GM18858 (cell line): Measurements from ENCODE around the gene GNG7.
"Not testable (repeated sequence)": the region's sequence is repeated elsewhere in the genome, so short reads cannot be mapped to it uniquely, and the experiment has no call there.

ENCODE experiments used
- ATAC-seq: cut with Tn5 transposase; IDR thresholded peaks from one replicate; pipeline ENCODE4 v1.9.1; 2021; ENCODE audit not compliant: unreplicated experiment

The GNG7 gene

GRCh38 chr19:2476451-2477140, 225.9 kb downstream of the GNG7 start:
- ATAC-seq = peak; percentile 2

GRCh38 chr19:2475702-2476450, 226.6 kb downstream of the GNG7 start, which contains the start of gene GADD45B:
Gene GADD45B (plus strand): TSS chr19:2476127. CDS start chr19:2476359, 232 bp downstream.
- peak; percentile 33 for ATAC-seq

GRCh38 chr19:2475018-2475701, 227.3 kb downstream of the GNG7 start:
- no peak for ATAC-seq

- no peak for ATAC-seq
Observed at GRCh38 chr19:2474232-2475017, 228.1 kb downstream of the GNG7 start.

- not testable (repeated sequence) for ATAC-seq
Observed at GRCh38 chr19:2469915-2470200, 232.6 kb downstream of the GNG7 start.

GRCh38 chr19:2469102-2469914, 233.2 kb downstream of the GNG7 start:
- no peak for ATAC-seq

GRCh38 chr19:2468596-2468995, 233.9 kb downstream of the GNG7 start:
- no peak for ATAC-seq

- no peak for ATAC-seq
Observed at GRCh38 chr19:2464389-2464788, 238.1 kb downstream of the GNG7 start.

GRCh38 chr19:2463694-2464093, 238.8 kb downstream of the GNG7 start:
- not testable (repeated sequence) for ATAC-seq

GRCh38 chr19:2462635-2463421, 239.7 kb downstream of the GNG7 start:
- no peak for ATAC-seq

GRCh38 chr19:2461751-2462634, 240.5 kb downstream of the GNG7 start:
- no peak for ATAC-seq
